Adrenal gland (tissue), 5 donors: ENCODE results near the gene SPIB.

Source experiments
- CTCF ChIP-seq, 6 experiments: fragments of 450-650 bp in 4 of 6; fragments of 200-600 bp in 2 of 6; sonication (generic) in 1 of 6; IDR thresholded peaks; 1 replicate in 5 of 6; 2 replicates in 1 of 6; pipeline versions ENCODE4 v1.5.1 to v1.8.0; 2016 to 2021; ENCODE audit warnings: antibody characterized with exemption in 6 of 6, mild to moderate bottlenecking in 2 of 6, moderate library complexity in 1 of 6
- POLR2A ChIP-seq, 2 donors: fragments of 450-650 bp; IDR thresholded peaks; one replicate each; pipeline ENCODE4 v1.6.1; 2017; ENCODE audit warnings: antibody characterized with exemption in 2 of 2, mild to moderate bottlenecking in 2 of 2, moderate library complexity in 1 of 2
- donor health status: DM: no; HTN: no; CAD: no.

GRCh38 chr19:50465000-50465399, 46.3 kb downstream of the SPIB start:
- TF ChIP-seq CTCF (IDR thresholded peaks at IDR 0.05) (no peak), POLR2A (IDR thresholded peaks at IDR 0.05) (no peak)
